ENCODE data around the gene SLC25A45.

SLC25A45 gene

GRCh38 chr11:65403607-65404121 is 21.2 kb upstream of the SLC25A45 start:
- DNase-seq = no peak

- DNase-seq = no peak
Measured at GRCh38 chr11:65402790-65403189, 20.3 kb upstream of the SLC25A45 start.

GRCh38 chr11:65401803-65402248 is 19.4 kb upstream of the SLC25A45 start:
- DNase-seq = no peak

GRCh38 chr11:65401073-65401802 is 18.8 kb upstream of the SLC25A45 start:
- DNase-seq = no peak

GRCh38 chr11:65400307-65401072 is 18.0 kb upstream of the SLC25A45 start:
- no peak for DNase-seq

- DNase-seq = no peak
Measured at GRCh38 chr11:65399845-65400244, 17.4 kb upstream of the SLC25A45 start.

GRCh38 chr11:65399249-65399648 is 16.8 kb upstream of the SLC25A45 start:
- no peak for DNase-seq

- DNase-seq = no peak
Measured at GRCh38 chr11:65398362-65398910, 16.0 kb upstream of the SLC25A45 start.

GRCh38 chr11:65396769-65397745 is 14.6 kb upstream of the SLC25A45 start:
- DNase-seq = no peak

- DNase-seq = no peak
Measured at GRCh38 chr11:65395961-65396530, 13.6 kb upstream of the SLC25A45 start.

GRCh38 chr11:65394125-65394536 is 11.7 kb upstream of the SLC25A45 start:
- no peak for DNase-seq

- DNase-seq = no peak
Measured at GRCh38 chr11:65393513-65394079, 11.2 kb upstream of the SLC25A45 start.

- DNase-seq = no peak
Measured at GRCh38 chr11:65392899-65393298, 10.5 kb upstream of the SLC25A45 start.

GRCh38 chr11:65392186-65392829 is 9.9 kb upstream of the SLC25A45 start:
- DNase-seq = no peak

- no peak for DNase-seq
Measured at GRCh38 chr11:65390996-65391395, 8.6 kb upstream of the SLC25A45 start.

GRCh38 chr11:65390099-65390941 is 7.9 kb upstream of the SLC25A45 start:
- no peak for DNase-seq

GRCh38 chr11:65389294-65389980 is 7.0 kb upstream of the SLC25A45 start:
- no peak for DNase-seq

GRCh38 chr11:65388731-65389130 is 6.3 kb upstream of the SLC25A45 start:
- DNase-seq = no peak

GRCh38 chr11:65386307-65387140 is 4.1 kb upstream of the SLC25A45 start, which contains the start of gene FRMD8:
FRMD8 (plus strand) TSS chr11:65386637; CDS start chr11:65387037, 400 bp downstream.
- DNase-seq = peak; percentile 92

All from activated T-cell treated with anti-CD3 and anti-CD28 coated beads, Interleukin-2, amount 50 U/mL, for 1 hour (primary cell).